Psoas muscle (tissue), 8 donors: ENCODE measurements around the gene BLZF1. TPM values are rescaled to one million over a fixed set of nuclear protein-coding genes. Genes with fewer than 3 reads are reported as not detected.
"Not testable (repeated sequence)": the region's sequence is repeated elsewhere in the genome, so short reads cannot be mapped to it uniquely, and the experiment has no call there.

Experiments
- ATAC-seq, 4 donors: fragments of 200-7000 bp; cut with Tn5 transposase; one replicate each; pipeline ENCODE4 v1.9.1; 2020; ENCODE audit warnings: moderate library complexity in 3 of 4, mild to moderate bottlenecking in 2 of 4
- DNase-seq, 2 donors: peaks; one replicate each; pipeline ENCODE4 v3.0.0-alpha.2; 2020
- H3K27ac ChIP-seq: fragments of 200-600 bp; one replicate; pipeline ENCODE4 v1.8.0; 2022
- H3K27me3 ChIP-seq, 3 donors: fragments of 200-600 bp in 1 of 3; one replicate each; pipeline versions ENCODE4 v1.6.1 to v1.8.0; 2013 to 2022; ENCODE audit warnings: low read length in 2 of 3, mild to moderate bottlenecking in 2 of 3, moderate library complexity in 1 of 3; ENCODE audit not compliant: insufficient read depth in 3 of 3
- H3K36me3 ChIP-seq, 2 donors: fragments of 200-600 bp in 1 of 2; one replicate each; pipeline versions ENCODE4 v1.6.1 to v1.8.0; 2013 to 2022; ENCODE audit warnings: low read depth in 1 of 2, mild to moderate bottlenecking in 1 of 2, moderate library complexity in 1 of 2; ENCODE audit not compliant: insufficient read depth in 1 of 2
- H3K4me1 ChIP-seq: fragments of 200-600 bp; one replicate; pipeline ENCODE4 v1.8.0; 2022
- H3K4me3 ChIP-seq: fragments of 200-600 bp; one replicate; pipeline ENCODE4 v1.8.0; 2022; ENCODE audit warnings: mild to moderate bottlenecking
- H3K9me3 ChIP-seq: fragments of 200-600 bp; one replicate; pipeline ENCODE4 v1.8.0; 2022
- CTCF ChIP-seq: fragments of 200-600 bp; IDR thresholded peaks from one replicate; pipeline ENCODE4 v1.8.0; 2022; ENCODE audit warnings: antibody characterized with exemption
- WGBS, 3 donors: extraction: QIAGEN DNeasy Blood & Tissue Kit; methylation state at CpG; one replicate each; pipeline versions ENCODE4 v1.1.6 to v1.1.7; 2013; 5-methylcytosine and 5-hydroxymethylcytosine counted together
- intact Hi-C, 2 donors: fragments of 100-400 bp; cut with DNase I; formaldehyde crosslinking; loops; one replicate each; pipeline versions ENCODE4 v1.11.0 to v1.14.2; 2022
- polyA plus RNA-seq, 3 donors: library from polyadenylated mRNA; stranded (reverse); fragments of 200-250 nt; gene quantifications; one replicate each; pipeline ENCODE4 v1.2.3, GENCODE V29; 2013
- total RNA-seq, 4 donors: library from RNA; stranded (reverse); fragmentation: NEBNext Ultra II Directional in 2 of 4; extraction: Animal tissue kit (Norgen Biotek cat#: 25700) in 2 of 4; gene quantifications; one replicate each; pipeline versions ENCODE4 v1.2.1 to v1.2.4, GENCODE V29; 2021 to 2023
- donor health status: healthy with polysubstance abuse.
- donor health status: DM: no; HTN: no; CAD: no; lungs with moderate emphysema.
- donor health status: Bipolar disorder and iron deficiency.
- donor health status: healthy.
- donor health status: DM: yes; HTN: yes; CAD: no.
- donor health status: DM: no; HTN: no; CAD: no.
- donor health status: DM: no; HTN: no; CAD: no.
- donor health status: DM: yes; HTN: yes; CAD: no.

The BLZF1 gene
- total and polyA plus RNA-seq, 7 donors = 10.0 to 23.9 (median 14.6) TPM

- 94 to 96% (median 95%) methylated on average over 3 of the region's 3 CpGs for WGBS, 3 donors
- intact Hi-C loops = no loop called here
- no peaks in the 10 kb centered on the region for H3K4me1 ChIP-seq
- no peak overlapping the region for H3K4me3 ChIP-seq
- DNase-seq (no peak), ATAC-seq (no peak)
- no peak overlapping the region for H3K27ac ChIP-seq
- peaks cover 4% of the 10 kb centered on the region for H3K9me3 ChIP-seq
- no peak for TF ChIP-seq CTCF
- no peaks in the 10 kb centered on the region for H3K27me3 ChIP-seq
- peaks cover 5 to 45% of the 10 kb centered on the region in 2 donors for H3K36me3 ChIP-seq
Observed at GRCh38 chr1:169395955-169396354, 28.0 kb downstream of the BLZF1 start.

GRCh38 chr1:169402578-169402977 is 34.6 kb downstream of the BLZF1 start:
- ATAC-seq, H3K36me3 ChIP-seq, H3K4me3 ChIP-seq, DNase-seq, intact Hi-C loops, H3K27ac ChIP-seq, H3K4me1 ChIP-seq, H3K27me3 ChIP-seq: not testable (repeated sequence)
- H3K9me3 ChIP-seq = peaks cover 10% of the 10 kb centered on the region
- WGBS, 3 donors = 67 to 90% (median 89%) methylated on average over 1 of the region's 1 CpG

- H3K27me3 ChIP-seq, H3K9me3 ChIP-seq, H3K4me1 ChIP-seq, H3K36me3 ChIP-seq, DNase-seq, H3K4me3 ChIP-seq, ATAC-seq, H3K27ac ChIP-seq, intact Hi-C loops: not testable (repeated sequence)
- WGBS, 3 donors = 90 to 93% (median 91%) methylated on average over 5 of the region's 5 CpGs
Observed at GRCh38 chr1:169408340-169408739, 40.3 kb downstream of the BLZF1 start.

GRCh38 chr1:169414952-169415351 is 47.0 kb downstream of the BLZF1 start:
- Histone ChIP-seq H3K36me3 (no peaks in the 10 kb centered on the region), H3K4me1 (no peaks in the 10 kb centered on the region), H3K9me3 (no peaks in the 10 kb centered on the region), H3K4me3 (no peak overlapping the region), H3K27ac (no peak overlapping the region), H3K27me3 (no peaks in the 10 kb centered on the region)
- WGBS, 3 donors = 84 to 91% (median 88%) methylated on average over 2 of the region's 2 CpGs
- intact Hi-C loops = no loop called here
- DNase-seq = no peak
- no peak for TF ChIP-seq CTCF
- no peak for ATAC-seq

GRCh38 chr1:169421309-169421708 is 53.3 kb downstream of the BLZF1 start:
- no peaks in the 10 kb centered on the region for H3K9me3 ChIP-seq
- H3K4me1 ChIP-seq = no peaks in the 10 kb centered on the region
- intact Hi-C loops = no loop called here
- DNase-seq (no peak), ATAC-seq (no peak)
- WGBS, 3 donors = 86 to 95% (median 93%) methylated on average over 5 of the region's 5 CpGs
- no peaks in the 10 kb centered on the region for H3K36me3 ChIP-seq
- peaks cover 0 to 9% (median 0%) of the 10 kb centered on the region in 3 donors for H3K27me3 ChIP-seq
- H3K4me3 ChIP-seq = no peak overlapping the region
- TF ChIP-seq CTCF = no peak
- no peak overlapping the region for H3K27ac ChIP-seq

- Histone ChIP-seq H3K4me1 (no peaks in the 10 kb centered on the region), H3K27ac (no peak overlapping the region), H3K36me3 (no peaks in the 10 kb centered on the region), H3K9me3 (no peaks in the 10 kb centered on the region), H3K4me3 (peak overlapping the region; percentile 60), H3K27me3 (peaks cover 0 to 28% (median 0%) of the 10 kb centered on the region in 3 donors)
- ATAC-seq (no peak), DNase-seq (no peak)
- intact Hi-C loops = no loop called here
- 43 to 51% (median 50%) methylated on average over 6 of the region's 6 CpGs for WGBS, 3 donors
- no peak for TF ChIP-seq CTCF
Observed at GRCh38 chr1:169426174-169426705, 58.2 kb downstream of the BLZF1 start.
